ENCODE measurements around the gene FDX2.
"Not testable (repeated sequence)": the region's sequence is repeated elsewhere in the genome, so short reads cannot be mapped to it uniquely, and the experiment has no call there.

The FDX2 gene

GRCh38 chr19:10344780-10345179 lies 29.0 kb upstream of the FDX2 start:
- DNase-seq (ENCODE audit: extremely low read depth, insufficient read length) = no peak
- TF ChIP-seq CTCF (IDR thresholded peaks at IDR 0.05; ENCODE audit: insufficient read depth, low read length, poor library complexity, severe bottlenecking) = no peak
- H3K27me3 ChIP-seq (replicated peaks; ENCODE audit: control insufficient read depth, insufficient read depth, low read length) = no peaks in the 10 kb centered on the region
- no peak overlapping the region for H3K4me3 ChIP-seq (replicated peaks; ENCODE audit: low read depth, low read length)
- peaks cover 1% of the 10 kb centered on the region for H3K36me3 ChIP-seq (ENCODE audit: control insufficient read depth, insufficient read depth, low read length)

GRCh38 chr19:10343495-10343894 lies 27.7 kb upstream of the FDX2 start:
- Histone ChIP-seq H3K27me3 (replicated peaks; ENCODE audit: control insufficient read depth, insufficient read depth, low read length) (no peaks in the 10 kb centered on the region), H3K4me3 (replicated peaks; ENCODE audit: low read depth, low read length) (no peak overlapping the region), H3K36me3 (ENCODE audit: control insufficient read depth, insufficient read depth, low read length) (no peaks in the 10 kb centered on the region)
- no peak for DNase-seq (ENCODE audit: extremely low read depth, insufficient read length)
- TF ChIP-seq CTCF (IDR thresholded peaks at IDR 0.05; ENCODE audit: insufficient read depth, low read length, poor library complexity, severe bottlenecking) = no peak

- Histone ChIP-seq H3K4me3 (replicated peaks; ENCODE audit: low read depth, low read length) (peak overlapping the region; percentile 85), H3K36me3 (ENCODE audit: control insufficient read depth, insufficient read depth, low read length) (peaks cover 6% of the 10 kb centered on the region), H3K27me3 (replicated peaks; ENCODE audit: control insufficient read depth, insufficient read depth, low read length) (no peaks in the 10 kb centered on the region)
- no peak for TF ChIP-seq CTCF (IDR thresholded peaks at IDR 0.05; ENCODE audit: insufficient read depth, low read length, poor library complexity, severe bottlenecking)
- no peak for DNase-seq (ENCODE audit: extremely low read depth, insufficient read length)
Observed at GRCh38 chr19:10339977-10340376, 24.2 kb upstream of the FDX2 start.

GRCh38 chr19:10339380-10339960 lies 23.7 kb upstream of the FDX2 start, which contains the start of gene ICAM3:
Gene ICAM3 (minus strand): TSS chr19:10339624. CDS start chr19:10339614, 10 bp downstream.
- peak; percentile 80 for DNase-seq (ENCODE audit: extremely low read depth, insufficient read length)
- Histone ChIP-seq H3K27me3 (replicated peaks; ENCODE audit: control insufficient read depth, insufficient read depth, low read length) (no peaks in the 10 kb centered on the region), H3K36me3 (ENCODE audit: control insufficient read depth, insufficient read depth, low read length) (peaks cover 8% of the 10 kb centered on the region), H3K4me3 (replicated peaks; ENCODE audit: low read depth, low read length) (peak within 1 kb of the TSS; percentile 85)
- no peak for TF ChIP-seq CTCF (IDR thresholded peaks at IDR 0.05; ENCODE audit: insufficient read depth, low read length, poor library complexity, severe bottlenecking)

- Histone ChIP-seq H3K4me3 (replicated peaks; ENCODE audit: low read depth, low read length) (peak overlapping the region; percentile 85), H3K36me3 (ENCODE audit: control insufficient read depth, insufficient read depth, low read length) (peaks cover 13% of the 10 kb centered on the region), H3K27me3 (replicated peaks; ENCODE audit: control insufficient read depth, insufficient read depth, low read length) (no peaks in the 10 kb centered on the region)
- no peak for TF ChIP-seq CTCF (IDR thresholded peaks at IDR 0.05; ENCODE audit: insufficient read depth, low read length, poor library complexity, severe bottlenecking)
- DNase-seq (ENCODE audit: extremely low read depth, insufficient read length) = no peak
Observed at GRCh38 chr19:10338940-10339339, 23.1 kb upstream of the FDX2 start.

- peaks cover 17% of the 10 kb centered on the region for H3K36me3 ChIP-seq (ENCODE audit: control insufficient read depth, insufficient read depth, low read length)
- not testable (repeated sequence) for H3K4me3 ChIP-seq (replicated peaks; ENCODE audit: low read depth, low read length); DNase-seq (ENCODE audit: extremely low read depth, insufficient read length); H3K27me3 ChIP-seq (replicated peaks; ENCODE audit: control insufficient read depth, insufficient read depth, low read length)
Observed at GRCh38 chr19:10336725-10337124, 20.9 kb upstream of the FDX2 start.

Data from GM06990 (cell line).